K562 (cell line): ENCODE results near the gene RPL18A. TPM values are rescaled to one million over a fixed set of nuclear protein-coding genes. Genes with fewer than 3 reads are reported as not detected.

ENCODE experiments used
- ATAC-seq: fragments of 200-7000 bp; cut with Tn5 transposase; 3 replicates; pipeline ENCODE4 v1.9.1; 2020; ENCODE audit warnings: moderate library complexity
- BruUV-seq: library from RNA; stranded (reverse); fragments of 400-500 nt; replicated peaks from 2 replicates; lab custom pipeline; 2021; lab: Mats Ljungman, UMichigan
- CTCF ChIA-PET: fragments of 300-600 bp; formaldehyde crosslinking; extraction: SDS; loops from one replicate; lab custom pipeline; 2021; ENCODE audit warnings: low intra/inter-chr PET ratio; lab: Yijun Ruan, JAX
- POLR2A ChIA-PET: fragments of 300-600, 350-650 bp; sonication (Branson Sonifier 250); formaldehyde crosslinking; extraction: SDS; loops from one replicate; lab custom pipeline; 2021; ENCODE audit warnings: antibody characterized with exemption, inconsistent platforms; lab: Yijun Ruan, JAX
- DNase-seq, 4 experiments: peaks; one replicate each; pipeline versions ENCODE4 v3.0.0 to v3.0.0-alpha.2; 2011 to 2018; ENCODE audit warnings: low spot score in 3 of 4, mixed read lengths in 3 of 4; ENCODE audit errors: extremely low read depth in 1 of 4
- FAIRE-seq: peaks from 2 replicates; lab custom pipeline; 2011; peaks lifted over from hg19 to GRCh38; lab: Jason Lieb, UNC
- H2AFZ ChIP-seq: 2 replicates; pipeline ENCODE4 v1.6.0; 2011; ENCODE audit warnings: low read depth, low read length, control low read depth, inconsistent platforms
- H3K27ac ChIP-seq: fragments of 200-600 bp; 3 replicates; pipeline ENCODE4 v1.8.0; 2011; ENCODE audit warnings: low read depth, mild to moderate bottlenecking, control low read depth, inconsistent platforms, low read length, moderate library complexity, mixed read lengths; ENCODE audit errors: extremely low read depth
- H3K27me3 ChIP-seq, 2 experiments: fragments of 300-600 bp in 1 of 2; 2 replicates in 1 of 2; 3 replicates in 1 of 2; pipeline versions ENCODE4 v1.6.0 to v1.8.0; 2011; ENCODE audit warnings: inconsistent platforms in 2 of 2, low read length in 2 of 2, mild to moderate bottlenecking in 1 of 2, mixed read lengths in 1 of 2, moderate library complexity in 1 of 2; ENCODE audit not compliant: control insufficient read depth in 2 of 2, insufficient read depth in 2 of 2
- H3K36me3 ChIP-seq: fragments of 300-600 bp; 3 replicates; pipeline ENCODE4 v1.8.0; 2011; ENCODE audit warnings: mild to moderate bottlenecking, low read length, inconsistent platforms; ENCODE audit not compliant: control insufficient read depth, insufficient read depth
- H3K4me1 ChIP-seq, 2 experiments: fragments of 200-600 bp in 1 of 2; replicated peaks in 1 of 2; 2 replicates in 1 of 2; 3 replicates in 1 of 2; pipeline versions ENCODE4 v1.5.1 to v1.8.0; 2011; ENCODE audit warnings: inconsistent platforms in 2 of 2, low read length in 2 of 2, mild to moderate bottlenecking in 1 of 2, mixed read lengths in 1 of 2, moderate library complexity in 1 of 2; ENCODE audit not compliant: control insufficient read depth in 2 of 2, insufficient read depth in 2 of 2
- H3K4me2 ChIP-seq: 2 replicates; pipeline ENCODE4 v1.6.1; 2011; ENCODE audit warnings: low read length, control low read depth, inconsistent platforms, mixed read lengths; ENCODE audit not compliant: insufficient read depth
- H3K4me3 ChIP-seq: fragments of 200-600 bp; sonication (generic), shearing (Covaris generic); 2 replicates; pipeline ENCODE4 v1.5.1; 2016; ENCODE audit warnings: control low read depth, inconsistent platforms
- H3K79me2 ChIP-seq: fragments of 200-600 bp; 3 replicates; pipeline ENCODE4 v1.8.0; 2011; ENCODE audit warnings: low read length, inconsistent platforms; ENCODE audit not compliant: control insufficient read depth, insufficient read depth
- H3K9ac ChIP-seq, 2 experiments: 2 replicates each; pipeline versions ENCODE4 v1.6.0 to v1.6.1; 2011; ENCODE audit warnings: low read depth in 2 of 2, low read length in 2 of 2, control low read depth in 1 of 2, inconsistent platforms in 1 of 2, mild to moderate bottlenecking in 1 of 2, mixed read lengths in 1 of 2; ENCODE audit not compliant: insufficient read depth in 1 of 2
- H3K9me1 ChIP-seq: one replicate; pipeline ENCODE4 v1.6.0; 2011; ENCODE audit warnings: inconsistent platforms, mild to moderate bottlenecking, low read length, moderate library complexity; ENCODE audit not compliant: control insufficient read depth, insufficient read depth
- H3K9me3 ChIP-seq: replicated peaks from 2 replicates; pipeline ENCODE4 v1.5.1; 2011; ENCODE audit warnings: low read depth, low read length, inconsistent platforms; ENCODE audit not compliant: control insufficient read depth, insufficient read depth
- H4K20me1 ChIP-seq: replicated peaks from 2 replicates; pipeline ENCODE4 v1.6.1; 2011; ENCODE audit warnings: low read length, inconsistent platforms, mixed read lengths; ENCODE audit not compliant: control insufficient read depth, insufficient read depth
- ATF1 ChIP-seq, 2 experiments: fragments of 450-650 bp in 1 of 2; IDR thresholded peaks; 2 replicates each; pipeline ENCODE4 v1.6.1; 2016; ENCODE audit warnings: missing compliant biosample characterization in 1 of 2, missing genetic modification characterization in 1 of 2
- CCNT2 ChIP-seq: IDR thresholded peaks from 2 replicates; pipeline ENCODE4 v1.6.1; 2011; ENCODE audit warnings: borderline replicate concordance, low read depth, mild to moderate bottlenecking, moderate library complexity, mixed read lengths, low read length; ENCODE audit not compliant: insufficient read length; ENCODE audit errors: extremely low read depth
- CREM ChIP-seq: IDR thresholded peaks from 2 replicates; pipeline ENCODE4 v1.6.1; 2014; ENCODE audit warnings: antibody characterized with exemption, low read depth
- MAZ ChIP-seq, 2 experiments: fragments of 450-650 bp in 1 of 2; sonication (generic) in 1 of 2; formaldehyde crosslinking; IDR thresholded peaks in 1 of 2; conservative IDR thresholded peaks in 1 of 2; 2 replicates each; pipeline versions ENCODE4 v1.4.0 to v1.5.0; 2020; ENCODE audit warnings: mild to moderate bottlenecking in 1 of 2, missing genetic modification reagents in 1 of 2
- SP1 ChIP-seq: sonication (generic); formaldehyde crosslinking; IDR thresholded peaks from 2 replicates; pipeline ENCODE4 v1.8.1; 2022; ENCODE audit warnings: mild to moderate bottlenecking, missing genetic modification reagents
- TOE1 ChIP-seq, 2 experiments: fragments of 450-650 bp in 1 of 2; sonication (generic) in 1 of 2; formaldehyde crosslinking in 1 of 2; IDR thresholded peaks; 2 replicates each; pipeline versions ENCODE4 v1.7.1 to v1.8.0; 2016 to 2022; ENCODE audit warnings: borderline replicate concordance in 2 of 2, mild to moderate bottlenecking in 2 of 2, antibody characterized with exemption in 1 of 2, inconsistent platforms in 1 of 2, low read depth in 1 of 2, missing genetic modification reagents in 1 of 2, moderate library complexity in 1 of 2
- ZNF282 ChIP-seq: sonication (generic); formaldehyde crosslinking; IDR thresholded peaks from 2 replicates; pipeline ENCODE4 v1.8.1; 2023; ENCODE audit warnings: missing genetic modification reagents
- ZNF407 ChIP-seq: fragments of 450-650 bp; IDR thresholded peaks from 2 replicates; pipeline ENCODE4 v1.6.1; 2016; ENCODE audit warnings: low read depth
- ZNF699 ChIP-seq: fragments of 250-450 bp; sonication (Bioruptor Pico); IDR thresholded peaks from 2 replicates; pipeline ENCODE4 v1.8.0; 2021; ENCODE audit warnings: mild to moderate bottlenecking, moderate library complexity; ENCODE audit not compliant: insufficient replicate concordance
- WGBS: fragments of 100-300 bp; shearing (Covaris generic); methylation state at CpG from one replicate; pipeline ENCODE4 v1.1.6; 2016; ENCODE audit warnings: low coverage, mixed read lengths; ENCODE audit not compliant: insufficient coverage; ENCODE audit errors: missing lambda C conversion rate; 5-methylcytosine and 5-hydroxymethylcytosine counted together
- in situ Hi-C: fragments of 300-500 bp; cut with MboI; formaldehyde crosslinking; loops from 4 replicates; pipeline ENCODE4 v1.15.0; 2018; ENCODE audit warnings: inconsistent platforms, mixed read lengths
- intact Hi-C: fragments of 100-400 bp; cut with micrococcal nuclease; formaldehyde crosslinking; loops from 2 replicates; pipeline ENCODE4 v1.14.2; 2022
- polyA plus RNA-seq, 8 experiments: library from polyadenylated mRNA; depleted of rRNA in 4 of 8; stranded (reverse) in 5 of 8; unstranded in 3 of 8; fragments of >200 nt; fragmentation: Nextera tagmentation in 2 of 8; fragmentation: Illumina TruSeq in 1 of 8; extraction: Ambion mirVana in 2 of 8; extraction: Trizol in 1 of 8; gene quantifications; 2 replicates each; pipeline versions ENCODE4 v1.2.1 to v1.2.3, GENCODE V29; 2011 to 2014; ENCODE audit warnings: inconsistent platforms in 1 of 8, missing spikeins in 1 of 8
- total RNA-seq, 7 experiments: library from RNA; depleted of rRNA in 6 of 7; stranded (reverse); fragments of >200 nt in 6 of 7; fragmentation: Illumina TruSeq in 2 of 7; extraction: Trizol in 2 of 7; gene quantifications; 2 replicates each; pipeline versions ENCODE4 v1.2.1 to v1.2.3, GENCODE V29; 2011 to 2021; ENCODE audit warnings: low replicate concordance in 1 of 7

The RPL18A gene
- total and polyA plus RNA-seq, 9 of the 15 experiments (the other 6 are each of a cell fraction or from before 2014, with no cell fraction given), result 626 to 2,882 (median 1,895) TPM

DNA sequence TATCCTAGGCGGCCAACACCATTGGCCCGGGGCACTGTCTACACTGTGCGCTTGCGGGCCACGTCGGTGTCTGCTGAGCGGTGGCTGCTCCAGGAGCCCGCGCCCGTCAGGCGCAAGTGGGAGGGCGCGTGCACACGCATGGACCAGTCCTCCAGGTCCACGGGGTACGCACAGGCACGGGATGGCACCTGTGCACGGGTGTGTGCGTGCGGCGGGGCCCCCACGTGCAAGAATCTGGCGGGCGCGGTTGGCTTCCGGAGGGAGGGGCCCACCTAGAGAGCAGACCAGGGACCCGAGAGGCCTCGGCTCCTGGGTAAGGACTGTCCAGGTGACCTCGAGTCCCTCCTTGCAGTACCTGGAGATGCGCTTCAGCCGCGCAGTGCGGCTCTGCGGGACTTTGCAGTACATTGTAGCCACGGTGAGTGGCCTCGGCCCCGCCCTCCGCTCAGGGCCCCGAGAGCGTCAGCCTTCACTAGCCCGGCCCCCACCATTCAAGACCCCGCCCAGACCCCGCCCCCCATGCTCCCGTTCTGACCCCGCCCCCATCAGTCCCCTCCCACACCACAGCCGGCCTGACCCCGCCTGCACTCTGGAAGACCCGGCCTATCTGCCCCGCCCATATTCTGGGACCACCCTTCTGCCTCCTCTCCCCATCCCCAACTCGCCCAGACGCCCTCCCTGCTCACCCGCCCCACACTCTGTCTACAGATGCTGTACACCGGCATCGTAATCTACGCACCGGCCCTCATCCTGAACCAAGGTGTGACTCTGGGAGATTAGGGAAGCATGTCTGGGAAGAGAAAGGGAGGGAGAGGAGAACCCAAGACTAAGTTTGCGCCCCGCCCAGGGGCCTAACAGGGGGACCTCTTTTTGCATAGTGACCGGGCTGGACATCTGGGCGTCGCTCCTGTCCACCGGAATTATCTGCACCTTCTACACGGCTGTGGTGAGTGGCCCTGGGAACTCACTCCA lies 14.4 kb downstream of the RPL18A start:
- in situ Hi-C loops, result no loop called here
- Histone ChIP-seq H4K20me1 (0 out of 2 replicates have a peak, but pooled peaks cover 6% of the 10 kb centered on the region), H3K27me3 (peaks cover 9 to 17% of the 10 kb centered on the region in 2 experiments; a peak in 3 of 5 replicates), H3K36me3 (no peaks in the 10 kb centered on the region), H3K9ac (peak overlapping the region; percentile 34 to 91; a peak in 3 of 4 replicates), H3K4me1 (peaks cover 0 to 42% of the 10 kb centered on the region in 2 experiments; a peak in 3 of 5 replicates), H3K27ac (no peak overlapping the region), H3K9me3 (no peaks in the 10 kb centered on the region), H3K4me2 (peak overlapping the region; percentile 84), H3K4me3 (peak overlapping the region; percentile 43), H3K9me1 (no peaks in the 10 kb centered on the region), H3K79me2 (no peaks in the 10 kb centered on the region), H2AFZ (peak overlapping the region; percentile 98)
- POLR2A ChIA-PET, result interaction anchor here (1.0 kb wide), 1 partner anchor 59 kb away, joined by 3 read pairs; the partner anchor contains the start of gene CCDC124
- no TSS peak for BruUV-seq
- CTCF ChIA-PET, result no interaction called here
- FAIRE-seq (peak; percentile 71), DNase-seq (peak; percentile 87 to 98 (median 96)), ATAC-seq (peak; percentile 96)
- 3% methylated on average over 54 of the region's 63 CpGs for WGBS
- intact Hi-C loops, result loop anchor here (2.0 kb wide), 1 partner anchor 123 kb away; no protein-coding TSS in a partner anchor
- TF ChIP-seq ZNF282 (CRISPR knock-in tag), result peak; percentile 84; the same call in 1 of the 2 replicates
- TF ChIP-seq ZNF407, result no peak
- peak; percentile 15 for TF ChIP-seq CCNT2
- no peak for TF ChIP-seq ZNF699 (CRISPR knock-in tag)
- peak in 1 of 2 experiments; percentile 49; a peak in 3 of 4 replicates for TF ChIP-seq MAZ (CRISPR knock-in tag; conservative IDR thresholded peaks at IDR 0.05 in 1 of 2, IDR thresholded peaks at IDR 0.05 in 1 of 2)
- peak; percentile 63; the same call in 1 of the 2 replicates for TF ChIP-seq SP1 (CRISPR knock-in tag)
- no peak for TF ChIP-seq ATF1 (CRISPR knock-in tag; IDR thresholded peaks at IDR 0.05)
- peak; percentile 39; the same call in 1 of the 2 replicates for TF ChIP-seq ATF1 (tag; IDR thresholded peaks at IDR 0.05)
- no peak for TF ChIP-seq TOE1 (IDR thresholded peaks at IDR 0.05; ENCODE audit: borderline replicate concordance)
- no peak for TF ChIP-seq TOE1 (CRISPR knock-in tag; IDR thresholded peaks at IDR 0.05; ENCODE audit: borderline replicate concordance, low read depth)
- TF ChIP-seq CREM, result 0 out of 2 replicates have a peak, but pooled peaks have one; percentile 26
